Hypothalamus (tissue), 51 donors: ENCODE results near the gene ATP5IF1.

ENCODE experiments used
- DNase-seq, 51 donors: peaks; one replicate each; lab custom pipeline; 2025; lab: John Stamatoyannopoulos, UW

Gene ATP5IF1

GRCh38 chr1:28233264-28233606 is 2.7 kb upstream of the ATP5IF1 start:
- DNase-seq, result peak in 1 of 51 donors; percentile 10

GRCh38 chr1:28236656-28237322 is 865 bp downstream of the ATP5IF1 start:
- DNase-seq, result peak in 5 of 51 donors; percentile 18 to 32 (median 29)

DNA sequence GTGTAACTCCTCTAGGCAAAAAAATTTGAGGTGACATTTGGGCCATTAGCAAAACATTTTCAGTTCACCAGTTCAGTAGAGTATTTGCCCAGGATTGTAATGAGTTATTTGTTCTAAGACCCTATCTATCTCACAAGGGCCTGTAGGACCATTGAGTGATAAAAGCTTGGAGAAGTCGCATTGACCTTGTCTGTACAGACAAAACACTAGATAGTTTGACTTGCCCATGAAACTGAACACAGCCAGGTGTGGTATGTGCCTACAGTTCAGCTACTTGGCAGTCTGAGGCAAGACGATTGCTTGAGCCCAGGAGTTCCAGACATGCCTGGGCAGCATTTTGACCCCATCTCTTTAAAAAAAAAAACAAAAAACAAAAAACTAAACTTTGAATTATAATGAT is 3.1 kb downstream of the ATP5IF1 start:
- DNase-seq, result no peak

DNA sequence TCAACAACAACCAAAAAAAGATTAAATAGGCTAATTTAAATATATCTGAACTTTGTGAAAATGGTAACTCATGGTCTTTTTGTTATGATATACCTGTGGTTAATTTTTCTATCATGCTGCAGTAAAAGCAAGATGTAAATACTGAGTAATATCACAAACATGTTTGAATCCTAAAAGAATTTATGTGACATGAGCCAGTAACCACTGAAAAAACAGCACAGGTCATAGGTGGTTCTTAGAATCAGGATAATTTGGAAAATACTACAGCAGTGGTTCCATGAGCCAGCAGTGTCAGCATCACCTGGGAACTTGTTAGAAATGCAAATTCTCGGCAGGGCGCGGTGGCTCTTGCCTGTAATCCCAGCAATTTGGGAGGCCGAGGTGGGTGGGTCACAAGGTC is 4.1 kb downstream of the ATP5IF1 start:
- no peak for DNase-seq

- no peak for DNase-seq
Observed at GRCh38 chr1:28241638-28242241, 5.8 kb downstream of the ATP5IF1 start.

GRCh38 chr1:28243685-28244311 is 7.9 kb downstream of the ATP5IF1 start:
- no peak for DNase-seq

DNA sequence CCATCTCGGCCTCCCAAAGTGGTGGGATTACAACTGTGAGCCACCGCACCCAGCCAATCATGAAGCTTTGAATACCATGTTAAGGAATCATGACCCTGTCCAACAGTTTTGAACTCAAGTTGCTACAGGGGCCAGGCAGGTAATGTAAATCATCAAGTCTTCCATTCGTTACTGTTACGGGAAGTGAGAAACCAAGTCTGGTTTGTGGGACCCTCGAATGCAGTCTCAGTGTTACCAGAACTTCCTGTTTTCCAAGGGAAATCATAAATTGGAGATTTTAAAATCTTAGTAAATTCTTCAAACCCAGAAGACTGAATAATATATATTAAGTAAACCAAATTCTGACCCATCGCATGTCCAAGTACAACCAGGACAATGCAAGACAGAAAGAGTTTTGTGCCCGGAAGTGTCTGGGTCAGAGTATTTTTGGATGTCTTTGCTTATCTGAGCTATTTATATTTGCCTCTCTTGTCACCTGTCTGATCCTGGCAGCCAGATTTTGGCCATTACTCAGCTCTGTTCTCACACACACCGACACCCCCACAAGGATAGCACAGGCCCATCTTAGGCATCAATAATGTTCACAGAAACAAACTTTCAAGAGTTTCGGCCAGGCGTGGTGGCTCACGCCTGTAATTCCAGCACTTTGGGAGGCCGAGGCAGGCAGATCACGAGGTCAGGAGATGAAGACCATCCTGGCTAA is 8.8 kb downstream of the ATP5IF1 start:
- no peak for DNase-seq

GRCh38 chr1:28246427-28246832 is 10.5 kb downstream of the ATP5IF1 start:
- peak in 1 of 51 donors; percentile 30 for DNase-seq

GRCh38 chr1:28247612-28248272 is 11.8 kb downstream of the ATP5IF1 start:
- peak in 3 of 51 donors; percentile 11 to 39 (median 38) for DNase-seq

- DNase-seq, result peak in 46 of 51 donors; percentile 13 to 87 (median 58)
Observed at GRCh38 chr1:28248273-28249012, 12.5 kb downstream of the ATP5IF1 start.

DNA sequence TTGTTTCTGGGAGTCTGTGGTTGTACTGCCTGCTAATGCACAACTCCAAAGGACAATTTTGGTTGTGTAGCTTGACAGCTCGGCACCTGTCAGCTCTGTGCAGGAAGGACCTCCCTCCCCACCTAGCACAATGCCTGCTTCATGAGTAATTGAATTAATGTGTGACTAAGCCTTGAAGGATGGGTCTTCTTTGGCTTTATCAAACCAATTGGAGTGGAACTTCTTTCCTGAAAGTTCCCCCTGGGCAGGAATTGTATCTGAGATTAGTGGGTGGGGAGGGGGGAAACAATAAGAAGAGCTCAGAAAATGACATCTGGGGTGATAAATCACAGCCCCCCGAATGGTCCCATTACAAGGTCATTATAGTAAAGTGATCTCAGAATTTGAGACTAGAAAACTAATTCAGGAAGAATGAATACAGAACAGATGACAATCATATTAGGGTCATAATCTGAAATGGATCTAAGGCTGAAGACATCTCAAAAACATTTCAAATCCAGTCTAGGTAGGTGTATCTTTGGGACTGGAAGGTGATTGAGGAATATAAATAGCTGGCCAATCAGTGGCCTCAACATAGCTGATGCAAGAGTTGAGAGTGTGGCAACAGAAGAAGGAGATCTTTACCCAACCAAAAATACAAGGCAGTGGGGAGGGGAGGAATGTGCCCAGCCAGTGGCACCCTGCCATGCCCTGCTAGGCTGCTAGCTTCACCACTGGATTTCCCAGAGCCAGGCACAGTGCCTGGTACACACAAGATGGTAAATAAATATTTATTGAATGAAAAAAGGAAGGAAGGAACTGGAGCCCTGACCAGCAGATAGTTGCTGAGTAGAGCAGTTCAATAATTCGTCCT is 13.3 kb downstream of the ATP5IF1 start:
- DNase-seq, result peak in 13 of 51 donors; percentile 4 to 35 (median 10)

DNA sequence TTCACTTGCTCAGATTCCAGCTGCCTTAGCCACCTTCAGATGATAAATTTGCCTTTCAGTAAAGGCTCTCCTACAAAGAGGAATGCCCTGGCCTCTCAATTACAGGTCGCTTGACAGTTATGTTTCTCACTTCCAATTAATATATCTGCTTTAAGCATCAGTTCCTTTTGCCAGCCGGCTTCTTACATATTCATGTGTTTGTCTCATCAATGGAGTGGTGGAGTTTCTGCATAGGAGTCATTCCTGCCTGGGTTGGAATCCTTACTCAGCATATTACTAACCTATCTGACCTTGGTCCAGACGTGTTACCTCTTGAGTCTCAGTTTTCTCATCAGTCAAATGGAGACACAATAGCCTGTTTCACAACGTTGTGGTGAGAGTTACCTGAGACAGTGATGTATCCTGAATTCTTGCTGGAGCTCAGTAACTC is 14.0 kb downstream of the ATP5IF1 start:
- DNase-seq, result no peak

- DNase-seq, result no peak
Observed at GRCh38 chr1:28256197-28256827, 20.4 kb downstream of the ATP5IF1 start.

DNA sequence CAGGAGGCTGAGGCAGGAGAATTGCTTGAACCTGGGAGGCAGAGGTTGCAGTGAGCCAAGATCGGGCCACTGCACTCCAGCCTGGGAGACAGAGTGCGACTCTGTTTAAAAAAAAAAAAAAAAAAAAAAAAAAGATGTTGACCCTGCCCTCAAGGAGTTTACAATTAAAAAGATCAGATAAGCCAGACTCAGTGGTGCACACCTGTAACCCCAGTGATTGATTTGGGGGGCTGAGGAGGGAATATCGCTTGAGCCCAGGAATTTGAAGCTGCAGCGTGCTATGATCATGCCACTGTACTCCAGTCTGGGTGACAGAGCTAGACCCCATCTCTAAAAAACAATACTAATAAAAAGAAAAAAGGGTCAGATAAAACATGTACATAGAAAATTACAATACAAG is 21.8 kb downstream of the ATP5IF1 start:
- DNase-seq, result no peak

GRCh38 chr1:28258628-28259251 is 22.8 kb downstream of the ATP5IF1 start:
- DNase-seq, result no peak

DNA sequence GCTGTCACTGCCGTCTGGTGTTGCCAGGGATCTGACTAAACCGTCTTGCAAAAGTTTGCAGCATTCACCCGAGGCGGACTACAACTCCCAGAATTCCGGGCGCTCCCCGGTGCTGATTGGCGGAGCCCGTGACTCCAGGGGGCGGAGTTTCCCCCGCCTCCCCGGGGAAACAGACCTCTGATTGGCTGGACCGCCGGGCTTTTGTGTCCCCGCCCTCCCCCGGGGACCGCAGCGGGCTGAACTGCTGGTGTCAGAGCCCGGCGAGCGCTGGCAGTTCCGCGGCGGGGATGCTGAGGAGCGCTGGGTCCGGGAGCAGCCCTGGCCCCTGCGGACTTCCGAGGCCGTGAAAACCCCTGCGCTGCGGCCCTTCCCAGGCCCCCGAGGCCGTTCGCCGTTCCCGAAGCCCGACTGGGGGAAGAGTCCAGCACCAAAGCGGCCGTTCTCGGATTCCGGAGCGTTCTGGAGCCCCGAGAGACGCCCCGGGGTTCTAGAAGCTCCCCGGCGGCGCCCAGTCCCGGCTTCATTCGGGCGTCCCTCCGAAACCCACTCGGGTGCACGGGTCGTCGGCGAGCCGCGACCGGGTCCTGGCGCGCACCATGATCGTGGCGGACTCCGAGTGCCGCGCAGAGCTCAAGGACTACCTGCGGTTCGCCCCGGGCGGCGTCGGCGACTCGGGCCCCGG is 23.5 kb downstream of the ATP5IF1 start, which contains the start of gene SESN2:
Gene SESN2 (plus strand): TSS at position 267 of the 682 bp plus-strand sequence. CDS start 330 bp downstream, at position 597.
- peak; percentile 77 to 99 (median 96) for DNase-seq
